Measurements from ENCODE around the gene DGKD. TPM values are rescaled to one million over a fixed set of nuclear protein-coding genes. Genes with fewer than 3 reads are reported as not detected.

Gene DGKD
- total and polyA plus RNA-seq, 9 of the 15 experiments (the other 6 are each of a cell fraction or from before 2014, with no cell fraction given) = 0.52 to 29.5 (median 10.6) TPM

DNA sequence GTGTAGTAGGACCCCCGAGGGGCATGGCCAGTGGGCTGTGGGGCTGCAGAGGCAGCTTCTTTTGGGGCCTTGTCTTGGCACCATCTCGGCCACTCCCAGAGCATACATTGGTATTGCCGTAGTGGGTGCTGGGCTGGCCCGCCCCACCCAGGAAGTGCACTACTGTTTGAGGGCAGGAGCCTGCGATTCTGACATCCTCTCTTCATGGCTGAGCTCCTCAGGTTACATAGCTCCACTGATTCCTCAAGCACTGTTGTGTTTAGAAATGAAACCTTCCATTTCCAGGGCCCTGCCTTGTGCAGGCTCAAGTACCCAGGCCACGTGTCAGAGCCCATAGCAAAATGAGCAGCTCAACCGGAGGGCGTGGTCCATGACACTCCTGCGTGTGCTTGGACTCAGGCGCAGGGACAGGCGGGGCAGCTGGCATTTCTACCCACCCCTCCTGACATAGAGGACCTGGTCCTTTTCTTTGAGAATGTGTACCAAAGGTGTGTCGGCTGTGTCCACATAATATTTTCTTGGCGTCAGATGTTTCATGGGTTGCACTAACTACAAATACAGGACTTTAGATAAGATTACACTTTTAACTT, 67.9 kb downstream of the DGKD start (continued):
- TF ChIP-seq, protein P1, sequence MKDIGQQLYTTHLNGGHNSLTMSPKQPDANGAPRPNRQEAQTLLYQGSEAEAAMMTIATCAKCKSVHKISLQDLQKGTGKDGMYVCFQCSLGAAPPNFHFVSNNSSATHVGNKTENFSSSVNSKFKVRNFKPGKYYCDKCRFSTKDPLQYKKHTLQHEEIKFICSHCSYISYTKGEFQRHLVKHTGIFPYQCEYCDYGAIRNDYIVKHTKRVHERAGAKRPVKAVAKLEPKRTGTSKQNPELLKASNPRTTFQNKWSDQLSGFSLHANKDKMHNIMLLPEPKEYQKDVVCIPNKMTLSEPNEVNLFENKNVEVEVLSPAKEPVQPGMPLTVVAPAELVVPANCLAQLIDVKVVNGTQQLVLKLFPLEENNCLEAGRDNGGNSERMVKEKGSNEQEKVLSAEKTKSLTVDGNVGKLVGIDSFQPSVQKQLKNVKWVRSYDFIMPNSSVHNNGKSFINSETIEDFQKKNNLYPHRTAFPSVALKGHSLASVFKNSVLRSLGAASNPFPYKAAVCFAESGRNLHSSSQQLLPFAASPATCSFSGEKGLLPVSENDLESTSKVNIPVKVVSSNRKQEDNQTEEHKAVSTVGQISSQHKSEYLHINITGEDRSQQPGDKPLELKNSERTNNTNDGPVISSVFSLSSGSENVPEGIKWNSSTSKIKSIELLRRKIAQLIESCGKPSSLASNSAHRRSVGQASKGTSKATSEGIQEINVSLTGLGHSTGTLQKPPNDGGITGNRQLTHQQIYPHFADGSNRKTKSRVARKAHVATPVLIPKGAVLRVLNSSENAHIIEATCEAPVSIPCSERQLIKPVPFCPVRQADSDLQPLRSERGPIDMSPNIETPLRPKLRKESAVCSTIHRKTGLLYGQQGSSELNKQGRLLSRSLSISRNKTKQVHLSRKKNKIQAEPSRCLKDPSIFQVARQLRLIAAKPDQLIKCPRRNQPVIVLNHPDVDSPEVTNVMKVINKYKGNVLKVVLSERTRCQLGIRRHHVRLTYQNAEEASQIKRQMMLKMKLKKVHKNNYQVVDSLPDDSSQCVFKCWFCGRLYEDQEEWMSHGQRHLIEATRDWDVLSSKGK (CRISPR knock-in tag; IDR thresholded peaks at IDR 0.05) = no peak
- no peak for TF ChIP-seq MAFF (IDR thresholded peaks at IDR 0.05; ENCODE audit: low read length)
- no peak for TF ChIP-seq STAG1 (CRISPR knock-in tag; IDR thresholded peaks at IDR 0.05; ENCODE audit: borderline replicate concordance)
- TF ChIP-seq L3MBTL2 (IDR thresholded peaks at IDR 0.05) = peak; percentile 70; the same call in 1 of the 2 replicates
- TF ChIP-seq POLR2H (tag; IDR thresholded peaks at IDR 0.05; ENCODE audit: low read depth) = no peak
- no peak for TF ChIP-seq KLF10 (CRISPR knock-in tag; IDR thresholded peaks at IDR 0.05)
- no peak for TF ChIP-seq RAD51 (IDR thresholded peaks at IDR 0.05; ENCODE audit: borderline replicate concordance, low read depth)
- TF ChIP-seq NRF1 (conservative IDR thresholded peaks at IDR 0.05 in 1 of 2, IDR thresholded peaks at IDR 0.05 in 1 of 2) = 0 out of 4 replicates have a peak, but pooled peaks of 1 of the 2 experiments have one; percentile 17
- no peak for TF ChIP-seq SP2 (IDR thresholded peaks at IDR 0.05; ENCODE audit: extremely low read depth, low read depth, low read length, poor library complexity, severe bottlenecking)
- no peak for TF ChIP-seq POLR2A (conservative IDR thresholded peaks at IDR 0.05)
- TF ChIP-seq HNRNPK (IDR thresholded peaks at IDR 0.05; ENCODE audit: low read depth, low read length, poor library complexity, severe bottlenecking) = no peak
- TF ChIP-seq ZNF444 (CRISPR knock-in tag; IDR thresholded peaks at IDR 0.05) = no peak
- no peak for TF ChIP-seq ADNP (tag; IDR thresholded peaks at IDR 0.05)
- TF ChIP-seq E2F3 (CRISPR knock-in tag; IDR thresholded peaks at IDR 0.05) = no peak
- TF ChIP-seq ZNF592 (IDR thresholded peaks at IDR 0.05) = peak; percentile 77
- TF ChIP-seq USF1 (CRISPR knock-in tag; IDR thresholded peaks at IDR 0.05) = 0 out of 2 replicates have a peak, but pooled peaks have one; percentile 13
- no peak for TF ChIP-seq SAP30 (IDR thresholded peaks at IDR 0.05; ENCODE audit: borderline replicate concordance, insufficient read depth, low read depth, low read length, poor library complexity, severe bottlenecking)
- 0 out of 2 replicates have a peak, but pooled peaks have one; percentile 21 for TF ChIP-seq KLF1 (tag; IDR thresholded peaks at IDR 0.05)
- no peak for TF ChIP-seq XRCC4 (IDR thresholded peaks at IDR 0.05; ENCODE audit: extremely low read depth, insufficient read depth, insufficient read length)
- no peak for TF ChIP-seq CBX2 (IDR thresholded peaks at IDR 0.05; ENCODE audit: insufficient read depth, low read length, poor library complexity, severe bottlenecking)
